OCI-LY1 (cell line): ENCODE data around the gene TANGO6.

Experiments
- H2AFZ ChIP-seq: fragments of 200-600 bp; sonication (generic), shearing (Covaris generic); 2 replicates; pipeline ENCODE4 v1.6.0; 2014; ENCODE audit warnings: antibody characterized with exemption, mild to moderate bottlenecking, low read length
- H3F3A ChIP-seq: fragments of 200-600 bp; sonication (generic), shearing (Covaris generic); 2 replicates; pipeline ENCODE4 v1.6.0; 2014; ENCODE audit warnings: mild to moderate bottlenecking, antibody characterized with exemption, low read length, moderate library complexity; ENCODE audit not compliant: insufficient read depth
- H3K27ac ChIP-seq: fragments of 200-600 bp; sonication (generic); 2 replicates; pipeline ENCODE4 v1.5.1; 2014; ENCODE audit warnings: low read length, mixed run types, mild to moderate bottlenecking, low read depth; ENCODE audit not compliant: poor library complexity, severe bottlenecking
- H3K27me3 ChIP-seq: fragments of 200-600 bp; sonication (generic); 2 replicates; pipeline ENCODE4 v1.6.0; 2014; ENCODE audit warnings: antibody characterized with exemption, mild to moderate bottlenecking, low read length, moderate library complexity; ENCODE audit not compliant: insufficient read depth
- H3K36me3 ChIP-seq: fragments of 200-600 bp; sonication (generic); 2 replicates; pipeline ENCODE4 v1.6.1; 2014; ENCODE audit warnings: mild to moderate bottlenecking, antibody characterized with exemption, low read length, moderate library complexity, mixed read lengths; ENCODE audit not compliant: insufficient read depth
- H3K4me1 ChIP-seq: fragments of 200-600 bp; sonication (generic); 2 replicates; pipeline ENCODE4 v1.5.1; 2014; ENCODE audit warnings: mild to moderate bottlenecking, low read length, moderate library complexity; ENCODE audit not compliant: insufficient read depth, severe bottlenecking
- H3K4me2 ChIP-seq: fragments of 200-600 bp; sonication (generic), shearing (Covaris generic); 2 replicates; pipeline ENCODE4 v1.6.1; 2014; ENCODE audit warnings: low read length
- H3K4me3 ChIP-seq: fragments of 200-600 bp; sonication (generic); 2 replicates; pipeline ENCODE4 v1.5.1; 2014; ENCODE audit warnings: low read length, low read depth, mild to moderate bottlenecking, mixed read lengths; ENCODE audit not compliant: poor library complexity, severe bottlenecking
- H3K79me2 ChIP-seq: fragments of 200-600 bp; shearing (Covaris generic); 2 replicates; pipeline ENCODE4 v1.6.1; 2016; ENCODE audit warnings: mixed run types, low read length, mixed read lengths; ENCODE audit not compliant: insufficient read depth
- H3K9ac ChIP-seq: fragments of 200-600 bp; sonication (generic), shearing (Covaris generic); 2 replicates; pipeline ENCODE4 v1.6.1; 2014; ENCODE audit warnings: mild to moderate bottlenecking, low read length, mixed read lengths
- H3K9me2 ChIP-seq: fragments of 200-600 bp; sonication (generic), shearing (Covaris generic); 2 replicates; pipeline ENCODE4 v1.6.1; 2014; ENCODE audit warnings: low read depth, mild to moderate bottlenecking, low read length, mixed read lengths
- H3K9me3 ChIP-seq: fragments of 200-600 bp; shearing (Covaris generic); 2 replicates; pipeline ENCODE4 v1.6.1; 2014; ENCODE audit warnings: low read length, mixed read lengths
- H4K20me1 ChIP-seq: fragments of 200-600 bp; sonication (generic), shearing (Covaris generic); 2 replicates; pipeline ENCODE4 v1.6.0; 2016; ENCODE audit warnings: mild to moderate bottlenecking, low read length; ENCODE audit not compliant: insufficient read depth
- EZH2 ChIP-seq: fragments of 200-600 bp; sonication (generic), shearing (Covaris generic); IDR thresholded peaks from 2 replicates; pipeline ENCODE4 v1.8.0; 2017; ENCODE audit warnings: borderline replicate concordance, mixed run types, mild to moderate bottlenecking, antibody characterized with exemption, low read length, moderate library complexity, mixed read lengths
- TF ChIP-seq, protein P1 (sequence below): fragments of 200-600 bp; sonication (generic), shearing (Covaris generic); IDR thresholded peaks from 2 replicates; pipeline ENCODE4 v1.5.1; 2017; ENCODE audit warnings: mild to moderate bottlenecking, antibody characterized with exemption, low read length, moderate library complexity, mixed read lengths

Gene TANGO6

DNA sequence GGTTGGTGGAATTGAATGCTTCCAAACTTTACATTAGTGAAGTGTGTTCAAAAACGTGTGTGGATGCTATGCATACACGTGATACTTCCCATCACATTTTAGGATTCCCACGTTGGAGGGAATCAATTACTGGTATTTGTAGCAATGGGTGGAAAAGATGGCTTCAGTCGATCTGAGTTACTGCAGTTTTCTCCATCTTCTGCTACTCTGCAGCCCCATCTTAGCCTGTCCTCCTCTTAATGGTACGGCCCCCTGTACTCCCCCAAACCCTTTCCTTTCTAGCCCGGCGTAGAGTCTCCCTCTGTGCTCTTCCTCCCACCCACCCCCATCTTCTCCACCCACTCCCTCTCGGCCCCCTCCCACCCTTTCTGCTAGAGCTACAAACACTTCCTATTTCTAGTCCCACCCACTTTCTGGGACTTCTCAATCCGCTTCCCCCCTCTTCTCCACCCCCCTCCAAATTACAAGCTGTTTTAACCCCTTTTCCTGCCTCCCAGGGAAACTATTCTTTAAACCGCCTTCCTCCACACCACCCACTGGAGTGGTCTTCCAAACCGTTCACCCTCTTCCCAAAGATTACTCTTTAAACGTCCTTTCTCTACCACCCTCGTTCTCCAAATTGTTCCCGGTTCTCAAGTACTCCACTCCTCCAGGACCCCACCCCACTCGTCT is 288.0 kb downstream of the TANGO6 start:
- TF ChIP-seq, protein P1, sequence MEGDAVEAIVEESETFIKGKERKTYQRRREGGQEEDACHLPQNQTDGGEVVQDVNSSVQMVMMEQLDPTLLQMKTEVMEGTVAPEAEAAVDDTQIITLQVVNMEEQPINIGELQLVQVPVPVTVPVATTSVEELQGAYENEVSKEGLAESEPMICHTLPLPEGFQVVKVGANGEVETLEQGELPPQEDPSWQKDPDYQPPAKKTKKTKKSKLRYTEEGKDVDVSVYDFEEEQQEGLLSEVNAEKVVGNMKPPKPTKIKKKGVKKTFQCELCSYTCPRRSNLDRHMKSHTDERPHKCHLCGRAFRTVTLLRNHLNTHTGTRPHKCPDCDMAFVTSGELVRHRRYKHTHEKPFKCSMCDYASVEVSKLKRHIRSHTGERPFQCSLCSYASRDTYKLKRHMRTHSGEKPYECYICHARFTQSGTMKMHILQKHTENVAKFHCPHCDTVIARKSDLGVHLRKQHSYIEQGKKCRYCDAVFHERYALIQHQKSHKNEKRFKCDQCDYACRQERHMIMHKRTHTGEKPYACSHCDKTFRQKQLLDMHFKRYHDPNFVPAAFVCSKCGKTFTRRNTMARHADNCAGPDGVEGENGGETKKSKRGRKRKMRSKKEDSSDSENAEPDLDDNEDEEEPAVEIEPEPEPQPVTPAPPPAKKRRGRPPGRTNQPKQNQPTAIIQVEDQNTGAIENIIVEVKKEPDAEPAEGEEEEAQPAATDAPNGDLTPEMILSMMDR, result no peak
- TF ChIP-seq EZH2, result no peak
- Histone ChIP-seq H3K9me3 (no peaks in the 10 kb centered on the region), H3K27me3 (no peaks in the 10 kb centered on the region), H3K27ac (peak overlapping the region; percentile 83), H3K4me1 (peaks cover 27% of the 10 kb centered on the region), H3K4me2 (peak overlapping the region; percentile 90), H2AFZ (no peak overlapping the region), H3K36me3 (peaks cover 31% of the 10 kb centered on the region; the same call in 1 of the 2 replicates), H4K20me1 (no peaks in the 10 kb centered on the region), H3K9ac (peak overlapping the region; percentile 99), H3K4me3 (peak overlapping the region; percentile 95), H3K9me2 (no peaks in the 10 kb centered on the region), H3F3A (no peaks in the 10 kb centered on the region), H3K79me2 (peaks cover 60% of the 10 kb centered on the region)

DNA sequence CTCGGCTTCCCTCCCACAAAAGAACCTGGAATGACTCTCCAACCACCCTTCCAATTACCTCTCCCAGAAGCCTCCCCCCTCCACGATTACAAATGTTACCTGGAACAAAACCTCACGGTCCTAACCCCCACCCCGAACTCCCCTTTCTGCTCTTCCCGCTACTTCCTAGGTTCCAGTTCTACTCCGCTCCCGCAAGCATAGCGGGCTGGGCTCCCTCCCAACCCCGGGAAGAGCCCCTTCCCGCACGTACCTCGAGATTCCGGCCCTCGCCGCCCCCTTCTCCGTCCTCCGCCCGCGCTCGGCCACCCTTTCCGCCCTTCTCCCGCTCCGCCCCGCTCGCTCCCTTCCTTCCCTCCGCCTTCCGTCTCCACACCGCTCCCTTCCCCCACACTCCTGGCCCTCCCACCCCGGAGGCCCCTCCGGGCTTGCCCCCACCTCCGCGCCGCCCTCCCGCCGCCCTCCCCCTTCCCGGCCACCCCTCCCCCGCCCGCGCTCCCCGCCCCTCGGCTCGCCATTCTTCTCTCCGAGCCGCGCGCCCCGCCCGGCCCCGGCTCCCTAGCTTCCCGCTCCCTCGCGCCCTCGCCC is 288.6 kb downstream of the TANGO6 start:
- TF ChIP-seq, protein P1, result no peak
- TF ChIP-seq EZH2, result no peak
- Histone ChIP-seq H3F3A (no peaks in the 10 kb centered on the region), H4K20me1 (no peaks in the 10 kb centered on the region), H3K4me1 (peaks cover 27% of the 10 kb centered on the region), H3K9me2 (no peaks in the 10 kb centered on the region), H3K4me2 (peak overlapping the region; percentile 90), H3K9me3 (no peaks in the 10 kb centered on the region), H3K27ac (peak overlapping the region; percentile 83), H3K27me3 (no peaks in the 10 kb centered on the region), H3K36me3 (peaks cover 37% of the 10 kb centered on the region; the same call in 1 of the 2 replicates), H3K4me3 (peak overlapping the region; percentile 95), H3K9ac (peak overlapping the region; percentile 99), H2AFZ (no peak overlapping the region), H3K79me2 (peaks cover 64% of the 10 kb centered on the region)

DNA sequence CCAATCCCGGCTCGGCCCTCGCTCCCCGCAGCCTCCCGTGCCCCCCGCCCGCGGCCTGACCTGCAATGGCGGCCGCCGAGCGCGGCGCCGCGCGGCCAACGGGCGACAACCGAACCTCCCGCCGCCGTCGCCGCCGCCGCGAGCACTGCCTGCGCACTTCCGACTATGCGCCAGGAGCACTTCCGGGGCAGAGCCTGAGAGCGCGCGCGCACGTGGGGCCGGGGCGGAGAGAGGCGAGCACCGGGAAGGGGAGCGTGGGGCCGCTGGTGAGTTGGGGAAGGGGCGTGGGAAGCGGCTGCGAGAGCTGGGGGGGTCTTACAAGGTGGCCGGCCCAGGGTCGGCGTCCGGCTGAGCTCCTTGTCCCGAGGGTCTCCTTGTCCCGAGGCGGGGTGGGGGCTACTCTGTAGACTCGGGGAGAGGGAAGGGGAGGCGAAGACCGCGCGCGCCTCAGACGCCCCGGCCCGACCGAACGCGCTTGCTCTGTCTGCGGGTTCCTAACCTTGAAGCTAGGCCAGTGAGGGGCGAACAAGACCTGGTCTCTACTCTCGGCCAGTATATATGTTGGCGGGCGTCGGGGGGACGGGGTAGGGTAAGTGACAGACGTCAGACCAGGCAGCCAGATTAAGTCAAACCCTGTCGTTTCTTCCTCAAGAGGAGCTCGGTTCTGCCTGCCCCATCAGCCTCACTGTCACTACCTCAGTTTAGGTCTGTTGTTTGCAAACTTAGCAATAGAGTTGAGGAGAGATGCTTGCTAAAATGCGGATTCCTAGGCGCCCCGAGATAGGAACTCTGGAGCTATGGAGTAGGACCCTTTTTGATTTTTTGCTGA is 289.3 kb downstream of the TANGO6 start, which contains the start of the genes CHTF8 and UTP4:
Gene CHTF8 (minus strand): TSS at position 165 of the 829 bp plus-strand sequence. CDS start 11,130 bp downstream, outside the sequence.
Gene UTP4 (plus strand): TSS at position 226 of the 829 bp plus-strand sequence. CDS start 811 bp downstream, outside the sequence.
- H3K4me1 ChIP-seq, result peaks cover 27% of the 10 kb centered on the region
- peak within 1 kb of the TSS; percentile 95 for H3K4me3 ChIP-seq
- no peak within 1 kb of the TSS for H2AFZ ChIP-seq
- no peaks in the 10 kb centered on the region for H3K9me3 ChIP-seq
- no peaks in the 10 kb centered on the region for H4K20me1 ChIP-seq
- peaks cover 44% of the 10 kb centered on the region for H3K36me3 ChIP-seq
- H3F3A ChIP-seq, result no peaks in the 10 kb centered on the region
- TF ChIP-seq, protein P1, result no peak
- TF ChIP-seq EZH2, result no peak
- H3K9me2 ChIP-seq, result no peaks in the 10 kb centered on the region
- H3K27ac ChIP-seq, result peak within 1 kb of the TSS; percentile 83
- peak within 1 kb of the TSS; percentile 90 for H3K4me2 ChIP-seq
- peaks cover 67% of the 10 kb centered on the region for H3K79me2 ChIP-seq
- H3K27me3 ChIP-seq, result no peaks in the 10 kb centered on the region
- peak within 1 kb of the TSS; percentile 99 for H3K9ac ChIP-seq
